HS-5 (cell line): Measurements from ENCODE around the gene MARCKS.

Experiments
- DNase-seq: peaks from one replicate; pipeline ENCODE4 v3.0.0-alpha.2; 2012; ENCODE audit warnings: low read depth

MARCKS gene

DNA sequence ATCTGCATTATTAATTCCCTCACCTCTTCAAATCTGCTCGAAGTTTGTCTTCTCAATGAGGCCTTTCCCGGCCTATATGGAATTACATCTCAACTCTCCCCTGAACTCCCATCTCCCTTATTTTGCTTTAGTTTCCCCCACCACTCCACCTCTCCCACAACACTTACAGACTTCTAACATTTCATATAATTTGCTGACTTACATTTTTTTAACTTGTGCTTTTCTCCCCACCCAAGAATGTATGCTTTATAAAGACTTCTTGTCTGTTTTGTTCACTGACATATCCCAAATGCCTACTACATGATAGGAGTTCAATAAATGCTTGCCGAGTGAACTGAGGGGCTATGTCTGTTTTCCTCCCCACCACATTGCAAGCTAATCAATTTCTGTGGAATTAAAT lies 3.9 kb upstream of the MARCKS start:
- no peak for DNase-seq

DNA sequence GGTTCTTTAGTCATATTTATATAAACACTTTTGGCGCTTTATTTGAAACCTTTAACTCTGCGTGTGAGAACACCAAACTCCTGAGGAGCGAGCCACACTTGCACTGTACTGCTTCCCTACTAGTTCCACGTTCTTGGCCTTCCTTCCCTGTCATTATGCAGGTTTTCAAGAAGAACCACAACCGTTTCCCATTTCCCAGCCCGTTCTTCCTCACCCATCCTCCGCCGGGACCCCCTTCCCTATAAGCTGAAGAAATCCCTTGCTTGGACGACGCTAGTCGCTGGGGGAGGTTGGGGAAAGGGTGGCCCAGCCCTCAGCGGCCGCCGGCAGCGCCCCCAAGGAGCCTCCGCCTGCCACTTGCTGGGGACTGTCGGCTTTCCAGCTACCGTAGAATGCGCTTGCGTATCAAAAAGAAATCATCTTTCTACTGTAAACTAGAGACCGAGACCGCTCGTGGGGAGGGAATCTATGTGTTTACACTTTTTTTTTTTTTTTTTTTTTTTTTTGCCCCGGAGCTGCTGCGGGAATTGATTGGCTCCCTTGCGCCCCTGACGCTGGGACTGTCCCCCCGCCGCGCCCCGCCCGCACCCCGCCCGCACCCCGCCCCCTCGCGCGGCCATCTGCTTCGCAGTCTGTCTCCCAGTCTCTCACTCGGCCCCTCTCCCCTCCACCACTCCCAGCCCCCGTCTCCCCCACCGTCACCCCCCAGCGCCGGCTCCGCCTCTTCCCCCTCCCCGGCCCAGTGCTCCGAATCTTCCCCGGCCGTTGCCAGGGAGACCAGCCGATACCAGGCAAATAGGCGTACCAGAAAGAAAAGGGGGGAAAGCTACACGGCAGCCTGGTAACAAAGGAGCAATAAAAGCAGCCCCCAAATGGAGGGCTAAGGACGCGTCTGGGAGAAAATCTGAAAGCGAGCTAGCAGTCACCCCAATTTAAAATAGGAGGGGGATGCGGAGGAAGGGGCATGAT lies 2.3 kb upstream of the MARCKS start:
- DNase-seq = no peak

DNA sequence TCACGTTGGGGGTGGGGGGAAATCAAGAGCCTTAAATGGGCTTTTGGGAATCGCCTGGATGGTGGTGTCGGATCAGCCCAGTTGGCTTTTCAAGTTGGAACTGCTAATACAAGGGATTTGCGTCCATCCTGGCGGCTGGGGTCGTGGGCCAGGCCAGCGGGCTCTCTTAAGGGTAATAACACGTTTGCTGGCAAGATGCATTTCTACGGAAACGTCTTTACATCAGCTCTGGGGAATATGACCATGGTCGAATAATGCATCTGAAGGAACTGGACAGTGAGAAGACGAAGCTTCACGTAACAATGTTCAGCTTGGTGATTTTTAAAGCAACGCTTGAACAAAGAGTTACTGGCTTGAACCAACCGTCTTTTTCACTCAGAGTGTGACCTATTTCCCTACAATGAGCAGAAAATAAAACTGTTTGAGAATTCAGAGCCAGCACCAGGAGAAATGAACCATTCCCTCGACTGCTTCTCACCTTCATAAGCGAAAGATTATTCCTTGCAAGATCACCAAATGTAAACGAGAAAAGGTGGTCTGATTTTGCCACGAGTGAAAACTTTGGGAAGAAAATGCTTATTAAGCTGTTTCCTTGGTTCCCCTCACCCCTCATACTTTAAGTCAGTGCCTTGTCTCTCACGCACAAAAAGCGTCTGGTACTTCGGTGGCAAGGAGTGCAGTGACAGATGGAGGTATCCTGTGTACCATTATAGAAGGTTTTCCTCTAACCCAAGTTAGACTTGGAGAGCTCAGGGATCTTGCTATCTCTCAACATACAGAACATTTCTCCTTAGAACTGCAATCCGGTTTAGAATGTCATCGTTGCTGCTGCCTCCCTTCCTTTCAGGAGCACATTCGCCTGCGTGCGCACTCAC lies 1.4 kb upstream of the MARCKS start:
- DNase-seq = no peak

DNA sequence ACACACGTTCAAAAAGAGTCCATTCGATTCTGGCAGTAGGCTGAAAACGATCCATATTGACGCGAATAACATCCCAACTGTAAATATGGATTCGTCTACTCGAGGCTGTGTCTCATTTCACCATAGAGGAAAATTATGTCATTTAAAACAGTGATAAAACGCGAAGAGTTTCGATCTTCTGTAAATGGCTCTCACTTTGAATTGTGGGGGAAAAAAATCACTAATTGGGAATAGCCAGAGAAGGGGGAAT lies 845 bp upstream of the MARCKS start:
- DNase-seq = no peak

DNA sequence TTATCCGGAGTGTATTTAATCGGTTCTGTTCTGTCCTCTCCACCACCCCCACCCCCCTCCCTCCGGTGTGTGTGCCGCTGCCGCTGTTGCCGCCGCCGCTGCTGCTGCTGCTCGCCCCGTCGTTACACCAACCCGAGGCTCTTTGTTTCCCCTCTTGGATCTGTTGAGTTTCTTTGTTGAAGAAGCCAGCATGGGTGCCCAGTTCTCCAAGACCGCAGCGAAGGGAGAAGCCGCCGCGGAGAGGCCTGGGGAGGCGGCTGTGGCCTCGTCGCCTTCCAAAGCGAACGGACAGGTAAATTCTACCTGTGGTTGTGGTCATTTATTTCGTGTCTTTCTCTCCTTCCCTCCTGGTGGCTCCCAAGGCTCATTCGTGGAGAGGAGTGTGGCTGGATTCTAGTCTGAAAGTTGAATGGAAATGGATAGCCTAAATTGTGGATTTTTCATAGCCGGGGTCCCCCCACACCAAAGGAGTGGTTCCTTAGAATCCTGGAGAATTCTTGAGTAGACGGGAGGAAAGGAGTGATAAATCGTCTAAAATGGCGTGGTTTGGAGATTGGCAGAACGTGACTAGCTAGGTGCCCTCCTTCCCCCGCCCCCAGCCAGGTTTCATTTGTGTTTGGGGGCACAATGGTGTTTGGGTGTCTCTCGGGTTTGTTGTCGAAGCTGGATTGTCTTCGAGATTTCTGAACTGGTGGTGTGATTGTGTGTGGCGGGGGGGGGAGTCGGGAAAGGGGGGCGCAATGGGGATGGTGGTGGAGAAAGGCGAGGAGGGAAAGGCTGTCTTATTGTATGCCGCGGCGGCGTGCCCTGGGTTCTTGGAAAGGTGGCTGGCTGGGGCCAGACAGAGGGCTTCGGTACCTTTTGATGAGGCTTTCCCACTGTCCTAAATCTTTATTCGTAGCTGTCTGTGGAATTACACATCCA lies 673 bp downstream of the MARCKS start:
- no peak for DNase-seq

DNA sequence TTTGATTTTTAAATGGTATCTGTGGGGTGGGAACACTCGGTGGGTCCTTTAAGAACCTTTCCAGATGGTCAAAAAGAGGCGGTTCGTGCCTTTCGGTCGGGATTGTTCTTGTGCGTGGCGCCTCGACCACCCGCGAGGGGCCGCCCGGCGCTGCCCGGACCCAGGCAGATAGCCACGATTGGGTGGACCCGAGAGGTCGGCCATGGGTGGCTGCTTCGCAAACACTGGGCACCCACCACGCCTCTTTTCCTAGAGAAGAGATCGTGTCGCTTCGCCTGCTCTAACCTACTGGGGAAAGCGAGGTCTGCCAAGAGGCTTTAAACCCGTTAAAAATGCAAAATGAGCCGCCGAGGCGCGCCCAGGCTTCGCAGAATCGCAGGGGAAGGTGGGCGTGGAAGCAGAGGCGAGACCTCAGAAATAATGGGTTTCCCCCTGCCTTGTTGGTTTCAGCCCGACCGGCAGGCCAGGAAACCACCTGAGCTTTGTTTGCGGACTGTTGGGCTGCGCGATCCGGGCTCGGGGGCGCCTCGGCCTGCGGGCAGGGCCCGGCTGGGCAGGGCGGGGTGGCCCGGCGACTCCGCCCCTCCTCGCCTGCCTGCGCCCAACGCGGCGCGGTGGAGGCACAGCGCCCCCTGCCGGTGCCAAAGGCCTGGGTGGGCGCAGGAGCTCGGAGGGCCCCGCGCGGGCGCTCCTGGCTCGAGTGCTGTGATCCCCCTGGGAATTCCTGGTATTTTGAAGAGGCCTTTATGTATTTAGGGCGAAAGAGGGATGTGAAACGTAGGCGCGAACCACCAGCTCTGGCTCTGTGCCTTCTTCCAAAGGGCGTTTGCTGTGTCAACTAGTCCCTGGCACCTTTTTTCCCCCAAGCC lies 1.6 kb downstream of the MARCKS start:
- DNase-seq = peak; percentile 69

DNA sequence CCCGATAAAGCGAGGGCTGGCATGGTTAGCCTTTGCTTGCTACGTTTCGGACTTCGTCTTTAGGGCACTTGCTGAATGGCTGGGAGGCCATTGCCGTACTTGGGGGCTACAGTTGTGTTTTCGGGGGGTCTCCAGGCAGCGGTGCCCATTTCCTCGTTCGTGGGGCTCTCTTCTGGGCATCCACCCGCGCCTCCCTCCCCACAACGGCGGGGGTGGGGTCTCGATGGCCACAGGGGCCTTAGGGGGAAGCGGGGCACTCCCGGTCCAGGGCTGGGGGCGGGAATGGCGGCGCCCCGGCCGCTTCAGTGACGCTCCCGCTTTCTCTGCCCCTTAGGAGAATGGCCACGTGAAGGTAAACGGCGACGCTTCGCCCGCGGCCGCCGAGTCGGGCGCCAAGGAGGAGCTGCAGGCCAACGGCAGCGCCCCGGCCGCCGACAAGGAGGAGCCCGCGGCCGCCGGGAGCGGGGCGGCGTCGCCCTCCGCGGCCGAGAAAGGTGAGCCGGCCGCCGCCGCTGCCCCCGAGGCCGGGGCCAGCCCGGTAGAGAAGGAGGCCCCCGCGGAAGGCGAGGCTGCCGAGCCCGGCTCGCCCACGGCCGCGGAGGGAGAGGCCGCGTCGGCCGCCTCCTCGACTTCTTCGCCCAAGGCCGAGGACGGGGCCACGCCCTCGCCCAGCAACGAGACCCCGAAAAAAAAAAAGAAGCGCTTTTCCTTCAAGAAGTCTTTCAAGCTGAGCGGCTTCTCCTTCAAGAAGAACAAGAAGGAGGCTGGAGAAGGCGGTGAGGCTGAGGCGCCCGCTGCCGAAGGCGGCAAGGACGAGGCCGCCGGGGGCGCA lies 2.4 kb downstream of the MARCKS start:
- no peak for DNase-seq

DNA sequence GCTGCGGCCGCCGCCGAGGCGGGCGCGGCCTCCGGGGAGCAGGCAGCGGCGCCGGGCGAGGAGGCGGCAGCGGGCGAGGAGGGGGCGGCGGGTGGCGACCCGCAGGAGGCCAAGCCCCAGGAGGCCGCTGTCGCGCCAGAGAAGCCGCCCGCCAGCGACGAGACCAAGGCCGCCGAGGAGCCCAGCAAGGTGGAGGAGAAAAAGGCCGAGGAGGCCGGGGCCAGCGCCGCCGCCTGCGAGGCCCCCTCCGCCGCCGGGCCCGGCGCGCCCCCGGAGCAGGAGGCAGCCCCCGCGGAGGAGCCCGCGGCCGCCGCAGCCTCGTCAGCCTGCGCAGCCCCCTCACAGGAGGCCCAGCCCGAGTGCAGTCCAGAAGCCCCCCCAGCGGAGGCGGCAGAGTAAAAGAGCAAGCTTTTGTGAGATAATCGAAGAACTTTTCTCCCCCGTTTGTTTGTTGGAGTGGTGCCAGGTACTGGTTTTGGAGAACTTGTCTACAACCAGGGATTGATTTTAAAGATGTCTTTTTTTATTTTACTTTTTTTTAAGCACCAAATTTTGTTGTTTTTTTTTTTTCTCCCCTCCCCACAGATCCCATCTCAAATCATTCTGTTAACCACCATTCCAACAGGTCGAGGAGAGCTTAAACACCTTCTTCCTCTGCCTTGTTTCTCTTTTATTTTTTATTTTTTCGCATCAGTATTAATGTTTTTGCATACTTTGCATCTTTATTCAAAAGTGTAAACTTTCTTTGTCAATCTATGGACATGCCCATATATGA lies 3.2 kb downstream of the MARCKS start:
- DNase-seq = no peak

DNA sequence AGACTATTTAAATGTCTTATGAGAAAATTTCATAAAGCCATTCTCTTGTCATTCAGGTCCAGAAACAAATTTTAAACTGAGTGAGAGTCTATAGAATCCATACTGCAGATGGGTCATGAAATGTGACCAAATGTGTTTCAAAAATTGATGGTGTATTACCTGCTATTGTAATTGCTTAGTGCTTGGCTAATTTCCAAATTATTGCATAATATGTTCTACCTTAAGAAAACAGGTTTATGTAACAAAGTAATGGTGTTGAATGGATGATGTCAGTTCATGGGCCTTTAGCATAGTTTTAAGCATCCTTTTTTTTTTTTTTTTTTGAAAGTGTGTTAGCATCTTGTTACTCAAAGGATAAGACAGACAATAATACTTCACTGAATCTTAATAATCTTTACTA lies 5.0 kb downstream of the MARCKS start:
- DNase-seq = no peak

DNA sequence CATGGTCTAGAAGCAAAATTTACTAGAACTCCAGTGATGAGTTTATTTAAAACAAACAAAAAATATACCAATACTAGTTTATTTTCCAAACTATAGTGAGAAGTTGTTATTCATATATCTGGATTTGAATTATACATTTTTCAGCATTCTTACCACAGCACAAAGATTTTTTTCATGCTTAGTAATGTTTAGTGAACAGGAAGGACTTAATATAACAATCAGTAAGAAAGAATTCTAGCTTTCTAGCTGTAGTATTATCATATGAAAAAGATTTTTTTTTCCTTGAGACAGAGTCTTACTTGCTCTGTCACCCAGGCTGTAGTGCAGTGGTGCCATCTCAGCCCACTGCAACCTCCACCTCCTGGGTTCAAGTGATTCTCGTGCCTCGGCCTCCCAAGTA lies 13.8 kb downstream of the MARCKS start:
- no peak for DNase-seq

DNA sequence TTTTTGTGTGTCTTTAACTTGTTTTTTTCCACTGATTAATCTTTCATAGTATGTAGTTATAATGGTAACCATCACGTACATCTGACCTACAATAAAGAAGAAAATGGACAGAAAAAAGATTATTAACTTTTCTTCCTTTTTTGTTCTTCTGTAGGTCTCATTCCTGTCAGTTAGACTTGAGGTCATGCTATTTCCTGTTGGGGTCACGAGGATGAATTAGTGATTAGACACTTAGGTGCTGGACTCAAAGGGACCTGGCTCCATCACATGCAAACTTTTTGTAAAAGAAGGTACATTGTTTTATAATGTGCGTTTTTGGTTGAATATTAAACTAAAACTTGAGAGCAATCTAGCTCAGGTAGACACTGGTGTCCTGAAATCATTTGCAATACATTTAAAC lies 14.8 kb downstream of the MARCKS start:
- no peak for DNase-seq

DNA sequence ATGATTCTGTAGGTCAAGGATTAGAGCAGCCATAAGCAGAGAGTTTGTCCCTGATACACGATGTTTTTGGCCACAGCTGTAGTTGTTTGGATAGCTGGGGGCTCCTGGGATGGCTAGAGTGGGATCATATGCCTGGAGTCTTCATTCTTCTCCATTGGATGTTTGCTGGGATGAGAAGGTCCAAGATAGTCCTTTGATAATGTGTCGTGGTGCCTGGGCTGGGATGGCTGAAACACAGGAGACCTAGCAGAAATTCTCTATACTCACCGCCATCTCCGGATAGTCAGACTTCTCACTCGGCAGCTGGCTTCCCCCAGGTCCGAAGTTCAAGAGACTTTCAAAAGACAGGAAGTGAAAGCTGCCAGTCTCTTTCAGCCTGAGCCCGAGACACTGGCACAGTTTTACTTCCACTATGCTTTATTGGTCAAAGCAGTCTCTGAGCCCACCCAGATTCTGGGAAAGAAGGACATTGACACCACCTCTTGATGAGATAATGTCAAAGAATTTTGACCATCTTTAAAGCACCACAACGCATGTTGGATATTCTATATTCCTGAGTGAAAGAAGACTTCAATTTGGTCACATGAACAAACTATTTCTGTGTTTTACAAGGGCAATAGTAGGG lies 16.0 kb downstream of the MARCKS start:
- no peak for DNase-seq

DNA sequence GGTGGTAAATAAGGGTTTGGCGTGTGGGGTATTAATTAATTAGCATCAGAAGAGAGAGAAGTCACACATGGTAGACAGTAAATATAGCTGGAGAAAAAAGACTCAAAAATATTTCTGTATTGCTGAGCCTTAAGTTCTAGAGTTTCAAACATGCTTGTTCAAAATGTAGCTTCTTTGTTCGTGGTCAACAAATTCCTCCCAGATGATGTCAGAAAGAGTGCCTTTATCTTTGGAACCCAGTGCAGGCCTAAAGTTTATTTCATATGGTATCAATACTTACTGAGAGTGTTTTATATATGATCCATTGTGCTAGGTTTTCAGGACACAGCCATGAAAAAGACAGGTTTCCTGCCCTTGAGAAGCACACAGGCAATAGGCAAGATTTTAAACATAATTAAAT lies 18.3 kb downstream of the MARCKS start:
- DNase-seq = no peak

DNA sequence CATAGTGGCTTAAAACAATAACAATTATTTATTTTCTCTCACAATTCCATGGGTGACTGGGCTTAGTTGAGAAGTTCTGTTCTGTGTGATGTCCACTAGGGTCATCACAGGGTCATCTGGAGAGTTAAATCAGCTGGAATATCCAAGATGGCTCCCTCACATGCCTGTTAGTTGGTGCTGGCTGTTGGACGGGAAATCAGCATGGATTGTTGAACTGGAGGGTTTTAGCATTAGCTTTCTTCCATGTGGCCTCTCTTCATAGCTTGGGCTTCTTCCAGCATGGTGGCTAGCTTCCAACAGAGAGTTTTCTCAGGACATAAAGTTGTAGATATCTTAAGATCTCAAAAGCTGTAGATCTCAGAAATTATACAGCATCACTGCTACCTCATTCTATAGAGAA lies 19.6 kb downstream of the MARCKS start:
- DNase-seq = no peak

DNA sequence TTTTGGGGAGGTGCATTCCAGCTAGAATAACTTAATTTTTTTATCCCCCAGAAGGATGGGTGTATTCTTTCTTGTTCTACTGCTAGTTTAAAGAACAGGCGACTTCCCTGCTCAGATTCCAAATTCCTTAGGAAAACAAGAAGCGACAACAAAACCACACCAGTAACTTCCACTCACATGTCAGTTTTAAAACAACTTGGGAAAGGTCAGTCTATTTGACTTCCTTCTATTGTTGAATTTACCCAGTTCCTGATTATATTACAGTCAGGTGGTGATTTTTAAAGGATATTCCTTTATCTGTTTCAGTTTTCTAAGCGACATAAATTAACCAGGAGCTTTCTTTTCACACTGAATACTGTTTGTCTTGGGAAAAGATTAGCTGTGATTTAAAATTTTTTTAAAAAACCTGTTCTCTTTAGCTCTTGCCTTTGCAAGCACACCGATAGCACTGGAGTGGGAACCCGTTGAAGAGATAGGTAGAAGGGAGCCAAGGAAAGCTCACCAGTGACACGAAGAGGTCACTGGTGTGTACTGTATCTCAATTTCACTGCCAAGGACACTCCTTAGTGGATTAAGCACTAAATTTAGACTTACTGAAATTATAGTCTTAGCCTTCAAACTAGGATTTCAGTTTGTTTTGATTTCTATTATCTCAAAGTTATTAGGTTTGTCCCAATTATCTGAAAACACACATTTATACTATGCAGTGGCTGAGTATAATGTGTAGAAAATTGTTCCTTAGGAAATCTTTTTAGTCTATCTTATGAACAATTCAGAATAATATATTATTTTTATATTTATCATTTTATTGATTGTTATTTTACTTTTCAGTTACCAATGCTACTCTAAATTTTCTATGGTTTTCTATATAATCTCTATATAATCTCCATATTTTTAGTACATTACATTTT lies 22.3 kb downstream of the MARCKS start:
- DNase-seq = no peak

DNA sequence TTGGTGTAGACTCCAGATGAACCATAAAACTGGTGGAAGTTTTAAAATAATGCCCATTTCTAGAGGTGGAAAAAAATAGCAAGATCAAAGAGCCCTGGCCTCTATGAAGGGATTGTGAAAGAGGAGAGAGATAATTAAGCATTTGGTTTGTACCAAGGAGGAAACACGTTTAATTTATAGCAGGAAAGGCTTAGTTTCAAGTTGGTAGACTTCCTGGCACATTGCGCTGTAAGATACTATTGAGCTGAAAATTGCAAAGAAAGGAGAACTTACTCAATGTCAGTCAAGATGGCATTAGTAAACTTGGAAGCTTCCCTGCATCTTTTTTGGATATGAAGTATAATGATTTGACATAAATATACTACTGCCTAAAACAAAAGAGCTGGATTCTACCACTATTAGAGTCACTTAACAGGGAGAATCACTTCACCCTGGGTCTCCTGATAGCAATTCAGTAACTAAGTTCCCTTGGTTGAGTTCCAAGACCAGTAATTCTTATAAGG lies 24.4 kb downstream of the MARCKS start:
- DNase-seq = no peak

DNA sequence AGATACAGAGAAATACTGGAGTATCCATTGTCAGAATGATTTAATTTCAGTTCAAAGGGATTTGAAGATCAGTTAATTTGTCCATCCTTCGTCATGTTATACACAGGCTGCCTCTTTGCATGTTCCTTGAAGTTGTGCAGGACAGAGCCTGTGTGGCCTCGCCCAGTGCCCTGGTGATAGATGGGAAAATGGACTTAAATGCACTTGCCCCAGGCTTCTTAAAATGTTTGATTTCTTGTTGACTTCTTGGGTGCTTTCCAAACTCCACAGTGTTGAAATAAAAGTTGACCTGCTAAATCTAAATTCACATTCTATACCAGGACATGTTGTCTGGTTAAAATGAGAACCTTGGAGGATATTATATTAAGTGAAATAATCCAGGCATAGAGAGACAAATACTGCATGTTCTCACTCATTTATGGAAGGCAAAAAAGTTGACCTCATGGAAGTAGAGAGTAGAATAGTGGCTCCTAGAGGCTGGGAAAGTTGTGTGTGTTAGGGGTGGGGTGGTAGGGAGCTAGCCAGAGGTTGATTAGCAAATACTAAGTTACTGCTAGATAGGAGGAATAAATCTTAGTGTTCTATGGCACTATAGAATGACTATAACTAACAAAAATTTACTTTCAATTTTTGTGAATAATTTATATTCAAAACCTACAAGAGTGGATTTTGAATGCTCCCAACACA lies 25.3 kb downstream of the MARCKS start:
- no peak for DNase-seq
